GM19395 (cell line): ENCODE measurements around the gene TEKTIP1.

ENCODE experiments used
- ATAC-seq: cut with Tn5 transposase; IDR thresholded peaks from one replicate; pipeline ENCODE4 v1.9.1; 2021; ENCODE audit warnings: mild to moderate bottlenecking, moderate library complexity; ENCODE audit not compliant: unreplicated experiment

TEKTIP1 gene

DNA sequence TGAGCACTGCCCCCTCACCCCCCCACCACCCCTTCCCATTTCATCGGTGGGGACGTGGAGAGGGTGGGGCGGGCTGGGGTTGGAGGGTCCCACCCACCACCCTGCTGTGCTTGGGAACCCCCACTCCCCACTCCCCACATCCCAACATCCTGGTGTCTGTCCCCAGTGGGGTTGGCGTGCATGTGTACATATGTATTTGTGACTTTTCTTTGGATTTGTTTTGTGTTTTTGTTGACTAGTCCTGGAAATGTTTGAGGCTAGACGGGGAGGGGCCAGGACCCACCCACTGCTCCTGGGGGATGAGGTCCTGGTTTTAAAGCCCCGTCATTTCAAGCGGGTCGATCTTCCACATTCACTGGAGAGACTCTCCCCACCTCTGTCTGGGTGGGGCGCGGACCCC, 3.0 kb upstream of the TEKTIP1 start:
- no peak for ATAC-seq

DNA sequence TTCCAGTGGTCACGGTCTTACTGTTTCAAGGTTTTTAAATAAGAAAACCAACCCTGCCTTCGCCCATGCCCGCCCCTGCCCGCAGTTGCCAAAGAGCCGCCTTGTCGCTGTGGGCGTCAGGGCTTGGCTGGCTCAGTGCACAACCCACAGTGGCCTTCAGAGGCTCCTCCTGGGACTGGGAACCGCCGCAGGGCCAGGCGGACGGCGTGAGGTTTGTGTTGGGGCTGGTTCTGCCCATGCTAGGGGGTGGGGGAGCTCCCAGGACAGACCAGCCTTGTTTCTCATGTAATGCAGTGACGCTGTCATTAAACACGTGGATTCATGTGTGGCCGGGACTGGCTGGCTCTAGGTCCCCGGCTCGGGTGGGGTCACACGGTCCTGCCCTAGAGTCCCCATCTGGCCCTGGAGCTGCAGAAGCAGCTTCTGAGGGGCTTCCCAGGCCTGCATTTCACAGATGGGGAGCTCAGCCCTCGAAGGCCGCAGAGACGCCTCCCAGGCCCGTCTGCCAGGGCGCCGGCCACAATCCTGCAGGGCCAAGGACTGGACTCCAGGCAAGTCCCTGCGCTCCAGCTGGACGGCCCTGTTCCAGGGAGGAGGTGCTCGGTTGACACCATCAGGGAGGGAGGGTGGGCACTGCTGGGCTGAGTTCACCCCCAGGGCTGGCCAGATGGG, 2.4 kb upstream of the TEKTIP1 start:
- ATAC-seq = no peak

DNA sequence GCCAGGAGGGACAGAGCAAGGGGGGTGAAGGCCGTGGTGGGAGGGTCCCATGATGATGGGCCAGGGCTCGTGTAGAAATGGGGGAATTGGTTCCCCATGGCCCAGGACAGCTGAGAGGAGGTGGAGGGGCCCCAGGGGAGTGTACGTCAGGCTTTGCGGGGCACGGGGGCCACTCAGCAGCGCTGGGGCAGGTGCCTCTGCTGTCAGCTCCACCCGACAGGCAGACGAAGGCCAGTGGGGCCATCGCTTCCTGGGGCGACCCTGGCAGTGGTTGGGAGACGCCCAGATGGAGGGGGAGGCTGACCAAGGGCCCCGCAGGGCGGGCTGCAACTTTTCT, 1.9 kb upstream of the TEKTIP1 start:
- ATAC-seq = no peak

DNA sequence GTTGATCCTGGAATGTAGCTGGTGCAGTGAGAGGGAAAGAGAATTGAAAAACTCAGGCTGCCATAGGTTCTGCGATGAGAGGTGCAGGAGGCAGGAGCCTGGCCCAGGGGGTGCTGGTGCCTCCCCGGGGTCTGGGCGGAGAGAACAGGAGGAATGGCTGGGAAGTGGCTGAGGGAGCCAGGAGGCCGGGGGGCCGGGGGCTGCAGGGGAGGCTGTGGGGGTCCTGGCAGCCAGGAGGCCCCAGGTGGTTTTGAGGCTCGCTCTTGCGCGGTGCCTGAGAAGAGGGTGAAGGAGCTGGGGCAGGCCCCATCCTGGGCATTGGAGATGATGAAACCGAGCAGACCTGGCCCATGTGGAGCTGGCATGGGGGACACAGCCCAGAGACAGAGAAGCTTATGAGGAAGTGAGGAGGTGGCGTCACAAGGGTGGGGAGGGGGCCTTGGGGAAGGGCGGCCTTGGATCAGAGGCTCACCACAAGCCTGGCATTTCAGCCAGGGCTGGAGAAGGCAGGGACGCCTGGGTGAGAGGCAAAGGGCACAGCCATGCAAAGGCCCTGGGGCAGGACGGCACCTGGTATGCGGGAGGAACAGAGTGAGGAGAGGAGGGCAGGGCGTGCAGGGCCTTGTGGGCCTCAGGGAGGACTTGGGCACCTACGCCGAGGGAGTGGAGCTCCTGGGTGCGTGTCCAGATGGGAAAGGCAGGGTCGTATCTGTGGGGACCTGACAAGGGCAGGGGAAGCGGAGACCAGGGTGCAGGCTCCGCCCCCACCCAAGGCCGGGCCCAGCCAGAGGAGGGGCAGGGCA, 1.3 kb upstream of the TEKTIP1 start:
- ATAC-seq = no peak

DNA sequence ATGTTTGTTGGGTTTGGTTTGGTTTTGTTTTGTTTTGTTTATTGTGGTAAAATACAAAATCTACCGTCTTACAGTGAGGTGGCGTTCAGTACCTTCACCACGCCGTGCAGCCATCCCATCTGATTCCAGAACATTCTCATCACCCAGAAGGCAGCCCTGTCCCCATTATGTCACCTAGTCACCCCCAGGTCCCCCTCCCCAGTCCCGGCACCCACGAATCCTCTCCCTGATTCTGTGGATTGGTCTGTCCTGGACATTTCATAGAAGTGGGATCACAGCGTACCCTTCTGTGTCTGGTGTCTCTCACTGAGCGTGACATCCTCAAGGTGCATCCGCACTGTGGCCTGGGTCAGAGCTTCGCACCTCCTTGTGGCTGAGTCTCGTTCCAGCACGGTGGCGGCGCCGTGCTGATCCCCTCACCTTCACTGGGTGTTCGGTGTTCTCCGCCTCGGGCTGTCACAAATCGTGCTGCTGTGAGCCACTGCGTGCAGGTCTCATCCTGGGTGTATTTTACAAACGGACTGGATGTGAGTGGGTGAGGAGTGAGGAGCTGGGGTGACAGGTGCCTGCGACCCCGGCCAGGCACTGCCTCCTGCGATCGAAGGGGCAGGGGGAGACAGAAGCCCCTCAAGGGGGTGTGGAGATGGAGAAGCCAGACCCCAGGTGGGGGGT, 580 bp upstream of the TEKTIP1 start:
- no peak for ATAC-seq

DNA sequence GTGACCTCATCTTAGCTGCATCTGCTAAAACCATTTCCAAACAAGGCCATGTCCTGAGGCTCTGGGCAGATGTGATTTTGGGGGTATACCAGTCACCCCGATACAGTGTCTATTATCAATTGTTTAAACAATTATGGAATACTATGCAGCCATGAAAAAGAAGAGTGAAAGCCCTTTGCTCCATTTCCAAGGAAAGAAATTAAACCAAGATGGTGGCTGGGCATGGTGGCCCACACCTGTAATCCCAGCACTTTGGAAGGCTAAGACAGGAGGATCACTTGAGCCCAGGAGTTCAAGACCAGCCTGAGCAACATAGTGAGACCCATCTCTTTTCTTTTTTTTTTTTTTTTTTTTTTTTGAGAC, 763 bp downstream of the TEKTIP1 start:
- ATAC-seq = no peak

DNA sequence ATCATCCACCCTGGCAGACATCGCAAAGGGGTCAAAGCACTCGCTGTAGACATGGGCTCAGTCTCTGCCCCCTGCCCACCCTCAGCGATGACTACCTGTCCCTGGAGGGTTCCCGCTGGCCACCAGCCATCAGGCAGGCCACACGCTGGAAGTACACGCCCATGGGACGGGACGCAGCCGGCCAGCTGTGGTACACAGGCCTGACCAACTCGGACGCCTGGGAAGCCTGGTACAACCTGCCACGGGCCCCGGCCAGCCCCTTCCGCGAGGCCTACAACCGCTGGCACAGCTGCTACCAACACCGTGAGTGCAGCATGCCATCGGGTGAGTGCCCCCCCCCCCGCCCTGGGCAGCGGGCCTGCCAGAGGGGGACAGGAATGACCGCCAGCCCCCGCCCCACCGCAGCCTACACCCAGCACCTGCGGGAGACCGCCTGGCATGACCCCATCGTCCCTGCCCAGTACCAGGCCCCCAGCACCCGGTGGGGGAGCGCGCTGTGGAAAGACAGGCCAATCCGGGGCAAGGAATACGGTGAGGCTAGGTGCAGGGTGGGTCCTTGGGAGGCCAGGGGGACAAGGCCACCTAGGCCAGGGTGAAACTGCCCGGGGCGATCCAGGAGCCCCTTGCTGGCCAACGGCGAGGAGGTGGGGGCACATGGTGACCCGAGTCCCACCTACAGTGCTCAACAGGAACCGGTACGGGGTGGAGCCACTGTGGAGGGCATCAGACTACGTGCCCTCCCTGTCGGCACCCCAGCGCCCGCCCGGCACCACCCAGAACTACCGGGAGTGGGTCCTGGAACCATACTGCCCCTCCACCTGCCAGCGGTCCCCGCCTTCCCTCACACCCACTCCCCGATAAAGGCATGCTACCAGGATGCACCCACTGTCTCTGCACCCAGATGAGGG, 4.4 kb downstream of the TEKTIP1 start:
- ATAC-seq = no peak

DNA sequence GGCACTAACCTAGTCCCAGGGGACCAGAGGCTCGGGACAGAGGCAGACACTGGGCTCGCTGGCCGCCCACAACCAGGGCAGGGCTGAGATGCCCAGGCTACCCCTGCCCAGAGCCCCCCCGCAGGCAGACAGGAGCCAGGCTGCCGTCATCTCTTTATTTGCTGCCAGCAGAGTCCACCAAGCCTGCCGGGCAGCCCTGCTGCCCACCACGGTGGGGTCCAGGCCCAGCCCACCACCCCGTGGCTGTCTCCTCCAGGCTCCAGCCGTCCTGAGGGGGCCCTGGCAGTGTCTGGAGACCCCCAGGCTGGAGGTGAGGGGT, 5.0 kb downstream of the TEKTIP1 start:
- no peak for ATAC-seq

DNA sequence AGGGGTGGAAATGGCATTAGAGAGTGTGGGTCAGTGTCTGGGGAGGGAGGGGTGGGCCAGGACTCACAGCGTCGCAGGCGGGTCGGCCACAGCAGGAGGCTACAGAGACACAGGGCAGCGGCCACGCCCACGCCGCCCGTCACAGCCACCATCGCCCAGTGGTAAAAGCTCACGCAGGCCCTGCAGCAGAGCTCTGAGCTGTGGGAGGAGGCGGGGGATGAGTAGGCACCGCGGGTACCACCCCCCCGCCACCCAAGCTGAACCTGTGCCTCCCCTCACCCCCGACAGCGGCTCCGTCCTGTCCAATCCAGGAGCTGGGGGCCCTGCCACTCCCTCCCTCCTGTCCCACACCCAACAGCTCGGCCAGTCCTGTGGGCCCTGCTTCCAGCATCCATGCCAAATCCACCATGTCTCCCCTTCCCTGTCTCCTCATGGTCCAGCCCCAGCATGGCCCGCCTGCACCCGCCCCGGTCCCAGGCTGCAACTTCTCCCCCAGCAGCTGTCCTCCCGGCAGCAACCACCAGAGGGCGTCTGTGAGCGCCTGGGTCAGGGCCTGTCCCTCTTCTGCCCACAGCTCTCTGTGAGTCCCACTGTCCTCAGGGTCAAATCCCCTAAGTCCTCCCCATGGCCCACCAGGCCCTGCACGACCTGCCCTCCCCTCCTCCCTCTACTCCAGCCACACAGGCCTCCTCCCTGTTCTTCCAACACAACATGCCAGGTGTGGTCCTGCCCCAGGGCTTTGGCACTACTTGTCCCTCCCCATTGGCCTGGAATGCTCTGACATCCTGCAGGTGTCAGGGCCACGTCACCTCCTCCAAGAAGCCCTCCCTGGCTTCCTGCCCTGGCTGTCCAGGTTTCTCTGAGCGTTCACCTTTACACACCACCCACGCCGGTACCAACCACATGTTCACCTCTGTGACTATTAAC, 6.0 kb downstream of the TEKTIP1 start:
- ATAC-seq = no peak

DNA sequence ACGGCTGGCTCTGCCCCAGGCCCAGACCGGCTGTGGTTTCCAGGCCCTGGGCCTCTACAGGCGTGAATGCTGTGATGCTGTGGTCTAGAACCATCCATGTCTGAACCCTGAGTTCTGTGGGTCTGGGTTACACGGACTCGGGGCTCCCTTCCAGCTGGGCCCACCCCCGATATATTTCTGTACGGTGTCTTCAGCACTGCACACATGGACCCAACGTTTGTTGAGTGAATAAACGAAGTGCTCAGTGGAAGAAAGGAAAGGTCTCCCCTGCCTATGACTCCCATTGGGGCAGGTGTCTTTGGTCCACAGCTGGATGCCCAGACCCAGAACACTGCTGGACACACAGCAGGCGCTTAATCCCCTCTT, 6.7 kb downstream of the TEKTIP1 start:
- ATAC-seq = no peak

DNA sequence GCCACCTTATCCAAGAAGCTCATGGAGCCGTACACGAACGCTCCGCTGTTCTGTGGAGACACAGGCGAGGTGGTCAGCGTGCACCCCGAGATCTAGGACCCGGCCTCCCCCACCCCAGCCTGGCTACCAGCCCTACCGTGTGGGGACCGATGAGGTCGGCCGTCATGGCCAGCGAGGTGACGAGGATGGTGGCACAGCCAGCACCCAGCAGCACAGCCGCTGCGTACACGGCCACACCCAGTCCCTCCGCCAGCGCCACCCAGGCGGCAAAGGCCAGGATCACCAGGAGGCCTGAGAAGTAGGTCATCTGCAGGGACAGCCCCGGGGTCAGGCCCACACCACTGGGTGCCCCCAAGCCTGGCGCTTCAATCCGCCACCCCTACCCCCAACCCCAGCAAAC, 7.1 kb downstream of the TEKTIP1 start:
- no peak for ATAC-seq

DNA sequence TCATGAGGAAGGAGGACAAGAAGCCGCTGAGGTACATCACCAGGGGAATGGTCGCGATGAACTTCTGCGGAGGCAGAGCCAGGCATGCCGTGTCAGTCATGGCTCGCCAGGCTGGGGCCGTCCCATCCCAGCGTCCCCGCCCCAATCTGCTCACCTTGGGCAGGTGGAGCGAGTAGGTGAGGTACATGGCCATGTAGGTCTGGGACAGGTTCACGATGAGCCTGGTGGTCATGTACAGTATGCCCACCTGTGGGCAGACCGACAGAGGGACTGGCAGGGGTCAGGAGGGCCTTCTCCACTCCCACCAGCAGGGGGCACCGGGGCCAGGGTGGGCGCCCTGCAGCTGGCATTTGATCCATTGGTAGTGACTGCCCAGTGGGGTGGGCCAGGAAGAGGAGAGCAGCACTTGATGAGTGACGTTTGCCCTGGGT, 8.3 kb downstream of the TEKTIP1 start:
- no peak for ATAC-seq

DNA sequence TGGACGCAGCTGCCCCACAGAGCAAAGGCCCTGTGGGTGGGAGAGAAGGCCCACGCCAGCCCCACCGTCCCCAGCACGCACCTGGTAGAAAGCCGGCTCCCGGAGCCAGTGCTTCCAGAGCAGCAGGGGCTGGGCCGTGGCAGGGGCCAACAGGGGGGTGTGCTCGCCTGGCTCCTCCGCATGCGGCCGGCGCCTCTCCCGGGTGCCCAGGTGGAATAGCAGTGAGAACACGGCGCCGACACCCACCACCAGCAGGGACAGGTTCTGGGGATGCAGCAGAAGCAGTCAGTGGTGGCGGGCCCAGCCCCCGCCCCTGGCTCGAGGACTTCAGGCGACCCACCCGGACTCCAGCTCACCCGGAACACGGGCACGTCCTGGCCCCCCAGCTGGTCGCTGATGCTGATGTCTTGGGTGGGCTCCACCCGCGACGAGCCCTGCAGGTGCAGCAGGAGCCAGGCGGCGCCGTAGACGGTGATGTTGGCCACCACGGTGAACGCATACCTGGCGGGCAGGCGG, 8.9 kb downstream of the TEKTIP1 start:
- ATAC-seq = no peak

DNA sequence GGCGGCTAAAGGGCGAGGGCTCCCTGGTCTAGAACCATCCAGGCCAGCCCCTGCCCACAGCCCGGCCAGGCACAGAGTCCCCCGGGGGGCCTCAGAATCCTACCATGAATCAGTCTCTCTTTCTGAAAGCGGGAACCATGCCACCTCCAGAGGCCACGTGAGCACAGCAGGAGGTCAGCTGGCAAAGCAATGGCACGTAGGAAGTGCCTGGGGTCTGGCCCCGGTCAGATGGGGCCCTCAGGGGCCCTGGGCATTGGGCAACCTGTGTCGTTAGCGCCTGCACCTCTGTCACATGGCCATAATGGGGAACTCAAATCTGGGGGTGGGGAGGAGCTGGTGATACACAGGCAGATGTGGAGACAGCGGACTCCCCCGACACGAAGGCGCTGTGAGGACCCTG, 9.6 kb downstream of the TEKTIP1 start:
- no peak for ATAC-seq

DNA sequence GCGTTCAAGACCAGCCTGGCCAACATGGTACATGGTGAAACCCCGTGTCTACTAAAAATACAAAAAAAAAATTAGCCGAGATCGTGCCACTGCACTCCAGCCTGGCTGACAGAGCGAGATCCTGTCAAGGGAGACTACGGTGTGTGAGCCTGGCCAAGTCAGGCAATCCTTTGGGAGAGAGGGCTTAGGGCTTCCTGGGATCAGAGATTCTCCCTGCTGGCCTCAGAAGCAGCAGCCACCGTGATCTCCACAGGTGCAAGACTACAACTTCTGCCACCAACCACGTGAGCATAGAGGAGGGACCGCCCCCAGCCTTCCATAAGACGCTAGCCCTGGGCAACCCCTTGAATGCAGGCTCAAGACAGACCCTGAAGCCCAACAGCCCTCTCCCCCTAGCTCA, 10.8 kb downstream of the TEKTIP1 start:
- no peak for ATAC-seq

DNA sequence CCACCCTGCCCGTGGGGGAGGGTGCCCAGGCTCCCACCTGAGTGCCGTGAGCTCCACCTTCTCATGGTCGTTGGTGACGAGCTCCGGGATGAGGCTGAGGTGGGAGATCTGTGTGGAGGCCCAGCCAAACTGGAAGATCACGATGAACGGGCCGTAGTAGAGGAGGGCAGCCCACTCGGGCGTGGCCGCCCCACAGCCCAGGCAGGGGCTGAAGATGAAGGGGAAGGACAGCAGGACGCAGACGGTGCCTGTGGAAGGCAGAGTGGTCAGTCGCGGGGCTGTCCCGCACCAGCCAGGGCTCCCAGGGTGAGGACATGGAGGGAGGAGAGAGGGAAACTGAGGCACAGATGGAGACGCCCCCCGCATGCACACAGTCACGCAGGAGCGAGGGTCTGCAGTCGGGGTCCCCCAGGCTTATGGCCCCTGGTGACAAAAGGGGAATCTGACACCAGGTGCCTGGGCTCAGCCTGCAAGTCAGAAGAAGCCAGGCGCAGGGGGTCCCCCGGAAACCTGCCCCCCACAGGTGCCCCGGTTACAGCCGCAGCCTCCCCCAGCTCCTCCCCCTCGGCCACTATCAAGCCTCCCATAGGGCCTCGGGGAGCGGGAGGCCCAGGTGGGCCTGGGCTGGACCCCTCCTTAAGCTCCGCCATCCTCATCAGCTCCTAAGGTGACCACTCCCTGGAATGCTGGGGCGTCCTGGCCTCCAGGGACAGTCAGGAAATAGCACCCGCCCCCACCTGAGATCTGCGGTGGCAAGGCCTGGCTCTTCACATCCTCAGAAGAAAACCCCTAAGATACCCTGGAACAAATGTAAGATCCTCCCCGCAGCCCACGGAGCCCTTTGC, 12.2 kb downstream of the TEKTIP1 start:
- no peak for ATAC-seq

DNA sequence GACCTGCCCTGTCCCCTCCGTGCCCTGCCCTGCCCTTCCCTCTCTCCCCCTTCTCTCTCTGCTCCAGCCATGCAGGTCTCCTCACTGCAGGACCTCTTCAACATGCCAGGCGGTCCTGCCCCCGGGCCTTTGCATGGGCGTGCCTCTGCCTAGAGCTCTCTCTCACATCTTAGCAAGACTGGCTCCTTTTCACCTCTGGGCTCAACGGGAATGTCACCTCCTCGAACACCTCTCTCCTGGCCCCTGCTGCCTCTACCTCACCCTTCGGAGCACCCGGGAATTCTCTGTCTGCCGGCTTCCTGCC, 12.8 kb downstream of the TEKTIP1 start:
- no peak for ATAC-seq

DNA sequence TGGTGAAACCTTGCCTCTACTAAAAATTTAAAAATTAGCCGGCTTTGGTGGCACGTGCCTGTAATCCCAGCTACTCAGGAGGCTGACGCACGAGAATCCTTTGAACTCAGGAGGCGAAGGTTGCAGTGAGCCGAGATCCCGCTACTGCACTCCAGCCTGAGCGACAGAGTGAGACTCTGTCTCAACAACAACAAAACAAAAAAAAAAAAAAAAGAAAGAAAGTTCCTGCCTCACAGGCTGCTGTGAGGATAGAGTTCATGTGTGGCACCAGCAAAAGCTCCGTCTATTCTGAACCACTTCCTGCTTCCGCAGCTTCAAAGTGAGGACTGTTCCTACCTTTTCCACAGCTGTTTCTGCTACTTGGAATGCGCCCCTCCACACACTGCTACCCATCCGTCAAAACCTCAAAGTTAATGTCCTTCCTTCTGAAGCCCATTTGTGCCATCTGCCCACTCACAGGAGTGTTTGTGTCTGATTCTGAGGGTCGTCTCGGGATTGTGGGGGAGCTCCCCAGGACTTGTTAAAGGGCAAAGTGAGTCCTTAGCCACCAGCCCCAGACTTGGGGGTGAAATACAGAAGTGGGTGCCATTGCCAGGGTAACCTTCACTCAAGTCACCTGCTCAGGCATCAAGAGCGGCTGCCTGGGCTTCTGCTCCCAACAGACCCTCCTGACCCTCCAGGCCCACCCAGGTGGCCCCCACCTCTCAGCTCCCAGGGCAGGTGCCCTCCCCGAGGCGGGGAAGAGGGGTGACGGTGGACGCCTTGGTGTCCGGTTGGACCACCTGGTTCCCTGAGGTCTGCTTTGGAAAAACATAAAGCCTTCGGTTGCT, 15.5 kb downstream of the TEKTIP1 start:
- ATAC-seq = no peak
